NCI-H1105 treated with DMSO at 0.1 percent for 48 hours (cell line): ENCODE results near the gene CCL17.

ENCODE experiments used
- DNase-seq: peaks from one replicate; lab custom pipeline; 2025; lab: John Stamatoyannopoulos, UW

The CCL17 gene

DNA sequence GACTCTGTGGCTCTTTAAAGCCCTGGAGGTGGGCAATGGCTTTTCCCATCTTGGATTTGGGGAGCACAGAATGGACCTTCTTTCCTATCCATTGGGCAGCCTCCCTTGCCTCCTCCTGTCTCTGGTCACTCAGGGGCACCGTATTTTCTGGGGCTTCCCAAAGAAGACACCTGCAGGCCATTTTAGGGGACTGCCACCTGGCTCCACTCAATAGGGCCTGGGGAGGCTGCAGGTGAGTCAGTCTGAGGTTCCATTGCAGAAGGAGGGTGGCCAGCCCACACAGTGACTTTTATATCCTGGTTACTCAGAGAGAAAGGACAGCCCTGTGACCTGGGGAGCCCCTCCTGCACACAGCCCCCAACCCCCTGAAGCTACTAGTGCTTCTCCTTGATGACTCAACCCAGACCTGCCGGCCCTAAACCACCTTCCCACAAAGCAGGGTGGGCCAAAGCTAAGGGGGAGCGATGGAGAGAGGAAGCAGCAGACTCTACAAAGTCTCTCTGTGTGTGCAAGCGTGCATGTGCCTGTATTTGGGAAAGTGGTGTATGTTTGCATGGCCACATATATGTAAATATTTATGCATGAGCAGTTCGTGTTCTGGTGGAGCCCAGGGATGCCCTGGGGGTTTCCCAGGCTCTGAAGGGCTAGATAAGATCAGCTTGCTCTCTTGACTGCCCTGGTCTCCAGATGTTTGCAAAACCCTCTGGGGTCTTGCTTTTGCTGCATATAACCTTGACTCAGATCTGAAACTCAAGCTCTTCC, 27.3 kb upstream of the CCL17 start:
- DNase-seq, result no peak

DNA sequence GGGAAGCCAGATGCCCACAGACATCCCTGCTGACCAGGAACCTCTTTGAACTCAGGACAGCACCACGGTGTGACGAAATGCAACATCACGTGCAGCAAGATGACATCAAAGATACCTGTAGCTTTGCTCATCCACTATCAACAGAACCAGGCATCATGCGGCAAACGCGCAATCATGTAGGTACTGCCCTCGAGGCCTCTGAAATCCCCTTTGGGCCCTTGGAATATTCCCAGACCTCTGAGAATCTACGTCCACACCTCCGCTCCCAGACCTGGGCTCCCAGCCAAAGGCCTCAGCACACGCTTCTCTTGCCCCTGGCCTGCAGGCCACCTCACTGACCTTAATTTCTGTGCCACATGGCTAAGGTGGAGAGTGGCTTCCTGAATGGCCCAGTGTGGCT, 25.0 kb upstream of the CCL17 start:
- no peak for DNase-seq

DNA sequence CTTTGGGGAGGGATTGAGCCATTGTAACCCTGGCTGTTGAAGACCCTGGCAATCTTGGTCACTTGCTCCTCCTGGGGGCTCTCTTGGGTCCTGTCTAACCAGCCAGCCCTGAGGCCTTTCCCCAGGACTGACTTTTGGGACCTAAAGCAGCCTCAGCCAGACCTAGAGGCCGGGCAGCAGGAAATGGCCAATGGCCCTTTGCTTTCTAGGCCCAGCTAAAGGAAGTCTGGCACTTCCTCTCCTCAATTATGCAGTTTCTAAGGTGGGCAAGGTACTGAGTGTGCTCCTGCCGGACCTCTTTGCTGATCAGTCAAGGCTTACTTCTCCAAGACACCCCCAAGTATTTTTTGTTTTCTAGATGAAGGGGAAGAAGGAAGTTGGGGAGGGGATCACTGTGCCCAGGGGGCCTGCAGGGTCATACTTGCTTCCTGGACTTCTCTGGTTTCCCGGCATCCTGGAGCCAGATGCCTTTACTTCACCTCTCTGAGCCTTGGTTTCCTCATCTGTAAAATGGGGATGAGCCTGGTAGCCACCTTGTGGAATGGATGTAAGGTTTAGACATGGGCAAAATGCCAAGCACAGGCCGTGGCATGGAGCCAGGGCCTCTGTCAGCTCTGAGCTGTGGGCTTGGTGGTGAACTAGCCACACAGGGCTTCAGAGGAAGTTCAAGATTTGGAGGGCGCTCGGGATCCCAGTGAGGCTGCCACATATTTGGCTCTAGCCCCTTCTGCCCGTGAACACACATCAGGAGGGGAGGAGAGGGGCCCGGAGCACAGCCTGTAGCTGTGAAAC, 23.7 kb upstream of the CCL17 start:
- DNase-seq, result no peak

DNA sequence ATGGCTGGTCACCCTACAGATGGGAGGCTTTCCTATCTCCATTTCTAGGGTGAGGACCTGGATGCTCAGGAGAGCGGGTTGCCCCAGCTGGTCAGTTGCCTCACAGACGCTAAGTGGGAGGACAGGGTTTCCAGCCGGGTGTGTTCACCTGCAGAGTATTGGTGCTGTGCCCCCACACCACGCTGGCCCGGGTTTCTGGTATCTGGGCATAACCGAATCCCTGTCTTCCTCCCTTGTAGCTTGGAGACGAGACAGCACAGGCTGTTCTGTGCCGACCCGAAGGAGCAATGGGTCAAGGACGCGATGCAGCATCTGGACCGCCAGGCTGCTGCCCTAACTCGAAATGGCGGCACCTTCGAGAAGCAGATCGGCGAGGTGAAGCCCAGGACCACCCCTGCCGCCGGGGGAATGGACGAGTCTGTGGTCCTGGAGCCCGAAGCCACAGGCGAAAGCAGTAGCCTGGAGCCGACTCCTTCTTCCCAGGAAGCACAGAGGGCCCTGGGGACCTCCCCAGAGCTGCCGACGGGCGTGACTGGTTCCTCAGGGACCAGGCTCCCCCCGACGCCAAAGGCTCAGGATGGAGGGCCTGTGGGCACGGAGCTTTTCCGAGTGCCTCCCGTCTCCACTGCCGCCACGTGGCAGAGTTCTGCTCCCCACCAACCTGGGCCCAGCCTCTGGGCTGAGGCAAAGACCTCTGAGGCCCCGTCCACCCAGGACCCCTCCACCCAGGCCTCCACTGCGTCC, 22.6 kb upstream of the CCL17 start:
- no peak for DNase-seq

DNA sequence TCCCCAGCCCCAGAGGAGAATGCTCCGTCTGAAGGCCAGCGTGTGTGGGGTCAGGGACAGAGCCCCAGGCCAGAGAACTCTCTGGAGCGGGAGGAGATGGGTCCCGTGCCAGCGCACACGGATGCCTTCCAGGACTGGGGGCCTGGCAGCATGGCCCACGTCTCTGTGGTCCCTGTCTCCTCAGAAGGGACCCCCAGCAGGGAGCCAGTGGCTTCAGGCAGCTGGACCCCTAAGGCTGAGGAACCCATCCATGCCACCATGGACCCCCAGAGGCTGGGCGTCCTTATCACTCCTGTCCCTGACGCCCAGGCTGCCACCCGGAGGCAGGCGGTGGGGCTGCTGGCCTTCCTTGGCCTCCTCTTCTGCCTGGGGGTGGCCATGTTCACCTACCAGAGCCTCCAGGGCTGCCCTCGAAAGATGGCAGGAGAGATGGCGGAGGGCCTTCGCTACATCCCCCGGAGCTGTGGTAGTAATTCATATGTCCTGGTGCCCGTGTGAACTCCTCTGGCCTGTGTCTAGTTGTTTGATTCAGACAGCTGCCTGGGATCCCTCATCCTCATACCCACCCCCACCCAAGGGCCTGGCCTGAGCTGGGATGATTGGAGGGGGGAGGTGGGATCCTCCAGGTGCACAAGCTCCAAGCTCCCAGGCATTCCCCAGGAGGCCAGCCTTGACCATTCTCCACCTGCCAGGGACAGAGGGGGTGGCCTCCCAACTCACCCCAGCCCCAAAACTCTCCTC, 21.9 kb upstream of the CCL17 start:
- DNase-seq, result no peak

DNA sequence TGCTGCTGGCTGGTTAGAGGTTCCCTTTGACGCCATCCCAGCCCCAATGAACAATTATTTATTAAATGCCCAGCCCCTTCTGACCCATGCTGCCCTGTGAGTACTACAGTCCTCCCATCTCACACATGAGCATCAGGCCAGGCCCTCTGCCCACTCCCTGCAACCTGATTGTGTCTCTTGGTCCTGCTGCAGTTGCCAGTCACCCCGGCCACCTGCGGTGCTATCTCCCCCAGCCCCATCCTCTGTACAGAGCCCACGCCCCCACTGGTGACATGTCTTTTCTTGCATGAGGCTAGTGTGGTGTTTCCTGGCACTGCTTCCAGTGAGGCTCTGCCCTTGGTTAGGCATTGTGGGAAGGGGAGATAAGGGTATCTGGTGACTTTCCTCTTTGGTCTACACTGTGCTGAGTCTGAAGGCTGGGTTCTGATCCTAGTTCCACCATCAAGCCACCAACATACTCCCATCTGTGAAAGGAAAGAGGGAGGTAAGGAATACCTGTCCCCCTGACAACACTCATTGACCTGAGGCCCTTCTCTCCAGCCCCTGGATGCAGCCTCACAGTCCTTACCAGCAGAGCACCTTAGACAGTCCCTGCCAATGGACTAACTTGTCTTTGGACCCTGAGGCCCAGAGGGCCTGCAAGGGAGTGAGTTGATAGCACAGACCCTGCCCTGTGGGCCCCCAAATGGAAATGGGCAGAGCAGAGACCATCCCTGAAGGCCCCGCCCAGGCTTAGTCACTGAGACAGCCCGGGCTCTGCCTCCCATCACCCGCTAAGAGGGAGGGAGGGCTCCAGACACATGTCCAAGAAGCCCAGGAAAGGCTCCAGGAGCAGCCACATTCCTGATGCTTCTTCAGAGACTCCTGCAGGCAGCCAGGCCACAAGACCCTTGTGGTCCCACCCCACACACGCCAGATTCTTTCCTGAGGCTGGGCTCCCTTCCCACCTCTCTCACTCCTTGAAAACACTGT, 21.0 kb upstream of the CCL17 start:
- DNase-seq, result no peak

DNA sequence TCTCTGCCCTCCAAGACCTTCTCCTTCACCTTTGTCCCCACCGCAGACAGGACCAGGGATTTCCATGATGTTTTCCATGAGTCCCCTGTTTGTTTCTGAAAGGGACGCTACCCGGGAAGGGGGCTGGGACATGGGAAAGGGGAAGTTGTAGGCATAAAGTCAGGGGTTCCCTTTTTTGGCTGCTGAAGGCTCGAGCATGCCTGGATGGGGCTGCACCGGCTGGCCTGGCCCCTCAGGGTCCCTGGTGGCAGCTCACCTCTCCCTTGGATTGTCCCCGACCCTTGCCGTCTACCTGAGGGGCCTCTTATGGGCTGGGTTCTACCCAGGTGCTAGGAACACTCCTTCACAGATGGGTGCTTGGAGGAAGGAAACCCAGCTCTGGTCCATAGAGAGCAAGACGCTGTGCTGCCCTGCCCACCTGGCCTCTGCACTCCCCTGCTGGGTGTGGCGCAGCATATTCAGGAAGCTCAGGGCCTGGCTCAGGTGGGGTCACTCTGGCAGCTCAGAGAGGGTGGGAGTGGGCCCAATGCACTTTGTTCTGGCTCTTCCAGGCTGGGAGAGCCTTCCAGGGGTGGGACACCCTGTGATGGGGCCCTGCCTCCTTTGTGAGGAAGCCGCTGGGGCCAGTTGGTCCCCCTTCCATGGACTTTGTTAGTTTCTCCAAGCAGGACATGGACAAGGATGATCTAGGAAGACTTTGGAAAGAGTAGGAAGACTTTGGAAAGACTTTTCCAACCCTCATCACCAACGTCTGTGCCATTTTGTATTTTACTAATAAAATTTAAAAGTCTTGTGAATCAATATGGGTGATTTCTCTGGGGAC, 20.1 kb upstream of the CCL17 start:
- no peak for DNase-seq

DNA sequence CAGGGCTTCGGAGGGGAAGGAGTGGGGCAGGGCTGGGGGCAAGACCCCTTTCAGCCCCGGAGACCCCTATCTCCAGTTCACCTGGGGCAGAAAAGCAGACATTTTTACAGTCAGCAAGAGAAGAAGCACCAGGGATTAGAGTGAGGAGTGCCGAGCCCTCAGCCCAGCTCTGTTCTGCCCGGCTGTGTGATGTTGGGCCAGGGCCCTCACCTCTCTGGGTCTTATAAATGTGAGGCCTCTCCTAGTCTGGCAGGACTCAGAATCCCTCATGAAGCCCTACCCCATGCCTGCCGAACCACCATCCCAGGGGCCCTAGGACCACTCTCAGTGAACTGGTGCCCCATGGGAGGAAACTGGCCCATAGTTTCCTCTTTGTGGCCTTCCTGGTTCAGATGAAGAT, 19.5 kb upstream of the CCL17 start:
- no peak for DNase-seq

DNA sequence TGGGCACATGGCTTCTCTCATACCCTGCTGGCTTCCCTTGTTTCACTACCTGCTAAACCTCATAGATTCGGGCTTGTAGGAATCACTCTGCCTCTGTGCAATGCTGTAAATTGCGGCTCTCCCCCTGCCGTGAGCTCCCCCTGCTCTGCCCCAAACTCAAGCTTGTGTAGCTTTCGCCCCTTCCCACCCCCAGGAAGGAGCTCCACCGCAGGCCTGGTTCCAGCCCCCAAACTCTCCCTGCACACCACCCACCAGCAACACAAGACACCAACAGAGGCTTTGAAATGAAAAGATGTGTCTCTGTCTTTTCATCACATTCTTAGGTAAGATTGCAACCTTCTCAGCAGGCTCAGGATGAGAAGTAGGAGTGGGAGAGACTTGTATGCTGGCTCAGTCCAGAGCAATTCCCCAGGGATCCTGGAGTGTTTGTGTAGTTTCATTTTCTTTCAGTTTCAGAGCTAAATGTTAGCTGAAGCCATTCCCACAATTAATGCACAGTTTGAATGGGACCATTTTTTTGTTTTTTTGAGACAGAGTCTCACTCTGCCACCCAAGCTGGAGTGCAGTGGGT, 18.1 kb upstream of the CCL17 start:
- DNase-seq, result no peak

DNA sequence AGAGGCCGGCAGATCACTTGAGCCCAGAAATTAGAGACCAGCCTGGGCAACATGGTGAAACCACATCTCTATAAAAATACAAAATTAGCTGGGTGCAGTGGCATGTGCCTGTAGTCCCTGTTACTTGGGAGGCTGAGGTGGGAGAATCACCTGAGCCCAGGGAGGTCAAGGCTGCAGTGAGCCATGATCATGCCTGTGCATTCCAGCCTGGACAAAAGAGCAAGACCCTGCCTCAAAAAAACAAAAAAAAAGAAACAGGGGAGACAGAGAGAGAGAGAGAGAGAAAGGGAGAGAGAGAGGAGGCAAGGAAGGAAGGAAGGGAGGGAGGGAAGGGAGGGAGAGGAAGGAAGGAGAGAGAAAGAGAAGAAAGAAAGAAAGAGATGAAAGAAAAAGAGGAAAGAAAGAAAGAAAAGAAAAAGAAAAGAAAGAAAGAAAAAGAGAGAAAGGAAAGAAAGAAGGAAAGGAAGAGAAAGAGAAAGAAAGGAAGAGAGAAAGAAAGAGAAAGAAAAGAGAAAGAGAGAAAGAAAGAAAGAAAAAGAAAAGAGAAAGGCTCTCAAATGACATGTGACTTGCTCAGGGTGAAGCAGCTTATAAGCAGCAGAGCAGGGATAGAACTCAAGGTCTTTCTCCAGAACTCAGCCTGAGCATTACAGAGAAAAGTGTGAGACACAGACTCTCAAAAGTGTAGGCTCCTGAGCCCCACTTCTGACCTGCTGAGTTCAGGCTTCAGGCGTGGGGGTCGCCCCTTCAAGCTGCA, 16.8 kb upstream of the CCL17 start:
- DNase-seq, result no peak

DNA sequence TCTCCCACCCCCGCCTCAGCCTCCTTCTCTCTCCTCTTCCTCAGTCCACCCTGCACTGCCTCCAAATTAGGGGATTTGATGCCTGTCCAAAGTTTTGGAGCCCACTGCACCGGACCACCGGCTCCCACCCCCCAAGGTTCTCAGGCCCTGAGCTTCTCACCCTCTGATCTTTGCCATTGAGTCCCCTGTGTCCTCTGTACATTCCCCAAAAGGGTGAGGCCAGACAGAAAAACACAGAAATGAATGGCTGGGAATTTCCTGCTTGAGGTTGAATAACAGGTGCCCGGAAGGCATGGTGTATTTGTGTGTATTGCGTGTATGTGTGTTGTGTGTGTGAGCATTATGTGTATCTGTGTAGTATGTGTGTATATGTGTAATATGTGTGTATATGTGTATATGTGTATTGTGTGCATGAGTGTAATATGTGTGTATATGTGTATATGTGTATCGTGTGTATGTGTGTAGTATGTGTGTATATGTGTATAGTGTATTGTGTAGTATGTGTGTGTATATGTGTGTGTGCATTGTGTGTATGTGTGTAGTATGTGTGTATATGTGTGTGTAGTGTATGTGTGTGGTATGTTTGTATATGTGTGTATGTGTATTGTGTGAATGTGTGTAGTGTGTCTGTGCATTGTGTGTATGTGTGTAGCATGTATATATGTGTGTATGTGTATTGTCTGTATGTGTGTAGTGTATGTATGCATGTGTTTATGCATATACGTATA, 16.0 kb upstream of the CCL17 start:
- DNase-seq, result no peak

DNA sequence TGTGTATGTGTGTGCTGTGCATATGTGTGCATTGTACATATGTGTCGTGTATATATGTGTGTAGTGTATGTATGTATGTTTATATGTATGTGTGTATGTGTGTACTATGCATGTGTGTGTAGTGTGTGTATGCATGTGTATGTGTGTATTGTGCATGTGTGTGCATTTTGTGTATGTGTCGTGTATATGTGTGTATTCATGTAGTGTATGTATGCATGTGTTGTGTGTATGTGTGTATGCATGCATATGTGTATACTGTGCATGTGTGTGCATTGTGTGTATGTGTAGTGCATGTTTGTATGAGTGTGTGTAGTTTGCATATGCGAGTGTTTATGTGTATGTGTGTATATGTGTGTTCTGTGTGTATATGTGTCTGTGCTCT, 15.5 kb upstream of the CCL17 start:
- no peak for DNase-seq

DNA sequence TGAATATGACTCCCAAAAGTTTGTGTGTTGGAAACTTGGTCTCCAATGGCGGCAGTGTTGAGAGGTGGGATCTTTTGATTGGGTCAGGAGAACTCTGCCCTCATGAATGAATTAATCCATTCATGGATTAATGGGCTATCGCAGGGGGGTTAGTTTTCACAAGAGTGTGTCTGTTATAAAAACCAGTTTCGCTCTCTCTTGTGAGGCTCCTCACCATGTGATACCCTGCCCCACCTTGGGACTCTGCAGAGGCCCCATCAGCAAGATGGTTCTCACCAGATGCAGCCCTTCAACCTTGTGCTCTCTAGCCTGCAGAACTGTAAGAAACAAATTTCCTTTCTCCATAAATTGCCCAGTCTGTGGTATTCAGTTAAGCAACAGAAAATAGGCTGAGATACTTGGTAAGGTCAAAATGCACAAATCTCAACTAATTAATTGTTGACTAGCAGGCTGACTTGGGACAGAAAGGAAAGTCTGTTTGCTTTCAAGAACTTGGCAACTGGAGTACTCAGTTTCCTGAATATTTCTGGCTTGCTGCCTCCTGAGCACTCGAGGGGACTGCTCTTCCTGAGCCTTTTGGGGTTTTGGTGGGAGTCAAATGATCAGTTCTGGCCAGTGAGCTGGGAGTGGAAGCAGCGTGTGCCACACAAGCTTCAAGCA, 13.8 kb upstream of the CCL17 start:
- no peak for DNase-seq

DNA sequence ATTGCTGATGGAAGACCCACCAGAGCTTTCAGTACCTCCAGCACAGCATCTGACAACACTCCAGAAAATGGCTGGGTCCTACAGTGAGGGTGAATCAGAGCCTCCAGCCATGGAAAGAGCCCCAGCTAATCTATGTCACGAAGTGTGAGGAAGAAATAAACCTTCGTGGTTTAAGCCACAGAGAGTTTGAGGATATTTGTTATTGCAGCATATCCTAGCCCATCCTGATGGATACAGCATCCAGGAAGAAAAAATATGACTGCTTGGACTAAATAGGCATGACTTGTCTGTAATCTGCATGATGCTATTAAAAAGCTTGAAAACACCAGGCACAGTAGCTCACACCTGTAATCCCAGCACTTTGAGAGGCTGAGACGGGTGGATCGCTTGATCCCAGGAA, 13.3 kb upstream of the CCL17 start:
- no peak for DNase-seq

DNA sequence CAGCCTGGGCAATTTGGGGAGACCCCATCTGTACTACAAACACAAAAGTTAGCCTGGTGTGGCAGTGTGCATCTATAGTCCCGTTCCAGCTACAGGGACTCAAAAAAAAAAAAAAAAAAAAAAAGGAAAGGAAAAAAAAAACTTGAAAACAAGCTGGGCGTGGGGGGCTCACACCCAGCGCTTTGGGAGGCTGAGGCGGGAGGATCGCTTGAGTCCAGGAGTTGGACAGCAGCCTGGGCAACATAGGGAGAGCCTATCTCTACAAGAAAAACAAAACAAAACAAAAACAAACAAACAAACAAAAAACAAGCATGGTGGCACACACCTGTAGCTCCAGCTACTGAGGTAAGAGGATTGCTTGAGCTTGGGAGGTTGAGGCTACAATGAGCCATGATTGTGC, 12.9 kb upstream of the CCL17 start:
- DNase-seq, result no peak

DNA sequence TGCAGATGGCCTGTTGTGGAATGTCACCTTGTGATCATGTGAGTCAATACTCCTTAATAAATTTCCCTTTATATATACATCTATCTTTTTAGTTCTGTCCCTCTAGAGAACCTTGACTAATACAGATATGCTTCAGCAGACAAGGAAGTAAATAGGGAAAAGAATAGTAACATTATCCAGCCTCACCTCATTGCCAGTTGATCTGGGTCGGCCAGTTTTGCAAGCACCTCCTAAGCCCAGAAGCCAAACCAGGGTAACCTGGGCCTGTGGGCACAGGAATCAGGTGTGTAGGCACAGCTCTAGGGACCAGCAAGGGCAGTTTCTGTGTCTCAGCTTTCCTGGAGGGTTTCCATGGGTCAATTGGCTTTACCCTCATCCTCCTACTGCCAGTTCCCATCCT, 11.9 kb upstream of the CCL17 start:
- no peak for DNase-seq

DNA sequence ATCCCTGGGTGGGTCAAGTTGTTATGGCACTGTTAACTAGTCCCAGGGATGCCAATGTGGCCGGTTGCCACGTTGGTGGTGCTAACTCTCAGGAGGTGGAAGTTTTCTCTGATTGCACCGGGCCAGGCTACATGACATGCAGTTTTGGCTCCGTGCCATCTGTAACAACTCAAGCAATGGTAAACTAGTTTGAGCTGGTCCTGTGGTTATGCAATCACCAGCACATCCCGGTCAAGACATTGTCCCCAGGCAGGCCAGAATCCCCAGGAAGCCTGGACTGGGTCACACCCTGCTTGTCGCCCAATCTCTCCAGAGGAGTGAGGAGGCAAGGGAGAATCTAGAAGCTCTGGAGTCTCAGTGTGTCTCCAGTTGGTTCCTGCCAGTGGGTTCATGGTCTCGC, 10.1 kb upstream of the CCL17 start:
- DNase-seq, result no peak

DNA sequence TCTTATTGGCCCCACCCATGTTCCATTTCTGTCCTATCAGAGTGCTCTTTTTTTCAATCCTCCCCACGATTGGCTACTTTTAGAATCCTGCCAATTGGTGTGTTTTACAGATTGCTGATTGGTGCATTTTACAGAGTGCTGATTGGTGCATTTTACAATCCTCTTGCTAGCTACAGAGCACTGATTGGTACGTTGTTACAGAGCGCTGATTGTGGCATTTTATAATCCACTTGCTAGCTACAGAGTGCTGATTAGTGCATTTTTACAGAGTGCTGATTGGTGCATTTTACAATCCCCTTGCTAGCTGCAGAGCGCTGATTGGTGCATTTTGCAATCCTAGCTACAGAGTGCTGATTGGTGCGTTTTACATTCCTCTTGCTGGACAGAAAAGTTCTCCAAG, 9.5 kb upstream of the CCL17 start:
- no peak for DNase-seq
